ACHN (cell line): ENCODE results near the gene HIRA.

Experiments
- DNase-seq: peaks from one replicate; pipeline ENCODE4 v3.0.0-alpha.2; 2015
- in situ Hi-C: cut with HindIII; loops from 2 replicates; pipeline ENCODE4 v1.10.0; 2017; ENCODE audit warnings: low sequenced_read_pairs, low pct_ligation_motif_present, low pct_unique_long_range_greater_than_20kb

The HIRA gene

GRCh38 chr22:19419464-19420178, 11.9 kb downstream of the HIRA start:
- in situ Hi-C loops: no loop called here
- DNase-seq: no peak

GRCh38 chr22:19419086-19419463, 12.5 kb downstream of the HIRA start:
- in situ Hi-C loops: no loop called here
- no peak for DNase-seq

DNA sequence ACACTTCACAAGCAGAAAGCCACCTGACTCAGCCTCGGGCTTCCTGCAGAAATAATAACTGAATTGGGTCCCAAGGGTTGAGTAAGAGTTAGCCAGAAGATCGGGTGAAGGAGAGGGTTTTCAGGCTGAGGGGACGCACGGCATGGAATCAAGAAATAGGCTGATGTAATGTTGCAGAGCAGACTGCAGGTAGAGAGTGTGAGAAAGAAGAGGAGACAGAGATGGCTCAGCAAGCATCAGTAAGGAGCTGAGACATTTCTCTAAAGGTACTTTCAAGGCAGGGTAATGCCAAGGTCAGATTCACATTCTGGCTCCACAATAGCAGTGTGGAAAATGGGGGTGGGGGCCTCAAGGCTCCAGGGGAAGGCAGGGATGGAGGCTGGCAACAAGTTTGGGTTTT, 18.6 kb downstream of the HIRA start:
- in situ Hi-C loops: no loop called here

GRCh38 chr22:19412478-19412877, 19.1 kb downstream of the HIRA start:
- in situ Hi-C loops: no loop called here
- no peak for DNase-seq

More for the DNA sequence above, 18.6 kb downstream of the HIRA start:
- DNase-seq: no peak

DNA sequence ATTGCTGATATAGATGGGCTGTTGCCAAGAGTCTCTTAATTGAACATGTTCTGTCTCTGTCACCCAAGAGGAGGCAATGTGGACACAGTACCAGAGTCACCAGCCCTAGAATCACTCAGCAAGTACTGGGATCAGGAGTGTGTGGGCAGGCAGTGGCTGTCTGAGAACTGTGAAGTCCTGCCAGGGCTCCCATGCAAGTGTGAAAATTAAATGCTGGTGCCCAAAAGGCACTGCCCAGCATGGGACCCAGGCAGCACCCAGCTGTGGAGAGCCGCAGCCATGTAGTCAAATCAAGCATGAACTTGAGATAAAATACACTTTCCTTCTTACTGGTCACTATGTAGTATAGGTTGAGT, 19.9 kb downstream of the HIRA start:
- DNase-seq: no peak
- in situ Hi-C loops: no loop called here

- no peak for DNase-seq
- in situ Hi-C loops: no loop called here
These were observed 20.4 kb downstream of the HIRA start for GRCh38 chr22:19410941-19411689.

DNA sequence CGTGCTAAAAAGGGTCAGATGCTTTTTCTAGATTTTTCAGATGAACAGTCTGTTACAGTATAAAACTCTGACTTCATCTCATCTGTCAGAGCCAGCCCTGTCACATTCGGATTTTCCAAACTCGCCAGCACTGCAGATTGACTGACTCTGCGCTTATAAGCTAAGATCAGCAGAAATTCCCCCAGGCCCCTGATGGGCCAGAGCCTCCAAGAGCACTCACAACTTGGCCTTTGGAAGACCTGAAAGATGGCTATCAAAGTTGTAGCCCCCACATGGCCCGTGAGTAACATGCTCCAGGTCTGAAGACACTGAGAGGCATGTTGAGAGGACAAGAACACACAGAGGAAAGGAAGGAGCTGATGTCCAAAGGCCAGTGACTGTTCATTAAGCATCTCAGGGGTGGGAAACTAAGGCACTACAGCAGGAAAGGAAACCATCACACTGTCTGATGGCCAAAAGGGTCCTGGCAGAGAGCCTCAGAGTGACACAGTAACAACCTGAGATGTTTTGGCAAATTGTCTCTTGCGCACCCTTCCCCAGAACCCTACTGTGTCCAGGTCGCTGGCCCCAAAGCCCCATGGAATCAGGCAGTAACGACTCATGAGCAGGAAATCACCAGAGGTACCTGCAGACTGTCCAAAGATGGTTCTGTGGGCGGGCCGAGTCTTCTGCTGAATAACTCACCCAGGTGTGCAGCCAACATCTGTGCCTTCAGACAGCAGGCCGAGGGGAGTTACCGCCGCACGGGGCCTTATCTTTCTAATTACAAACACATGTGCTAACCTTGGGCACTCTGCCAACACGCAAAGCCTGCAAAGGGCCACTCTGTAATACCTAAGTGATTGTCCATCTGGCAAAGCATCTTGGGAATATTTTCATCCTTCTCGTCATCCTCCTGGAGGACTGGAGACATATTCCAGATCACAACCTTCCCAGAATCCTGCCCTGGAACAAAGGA, 23.6 kb downstream of the HIRA start:
- in situ Hi-C loops: no loop called here
- no peak for DNase-seq

GRCh38 chr22:19406846-19407245, 24.7 kb downstream of the HIRA start:
- no peak for DNase-seq
- in situ Hi-C loops: no loop called here

GRCh38 chr22:19406281-19406811, 25.2 kb downstream of the HIRA start:
- DNase-seq: no peak
- in situ Hi-C loops: no loop called here

DNA sequence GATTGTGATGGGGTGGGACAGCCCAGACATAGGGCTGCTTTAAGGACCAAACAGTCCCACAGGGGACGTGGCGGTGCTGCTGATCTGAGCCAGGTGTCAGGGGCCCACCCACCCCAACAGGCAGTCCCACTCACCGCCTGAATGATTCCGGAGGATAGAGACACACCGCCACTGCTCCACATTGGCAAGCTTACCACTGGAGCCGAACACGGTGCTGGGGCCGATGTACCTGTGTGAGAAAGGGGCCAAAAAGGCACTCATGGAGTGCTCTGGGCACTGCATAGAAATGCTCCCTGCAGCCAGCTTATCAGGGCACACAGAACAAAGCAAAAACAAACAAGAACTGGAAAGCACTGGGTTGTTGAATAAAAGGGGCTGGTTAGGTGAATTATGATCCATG, 25.9 kb downstream of the HIRA start:
- in situ Hi-C loops: no loop called here
- no peak for DNase-seq

- DNase-seq: no peak
- in situ Hi-C loops: no loop called here
These were observed 26.4 kb downstream of the HIRA start for GRCh38 chr22:19405133-19405532.

DNA sequence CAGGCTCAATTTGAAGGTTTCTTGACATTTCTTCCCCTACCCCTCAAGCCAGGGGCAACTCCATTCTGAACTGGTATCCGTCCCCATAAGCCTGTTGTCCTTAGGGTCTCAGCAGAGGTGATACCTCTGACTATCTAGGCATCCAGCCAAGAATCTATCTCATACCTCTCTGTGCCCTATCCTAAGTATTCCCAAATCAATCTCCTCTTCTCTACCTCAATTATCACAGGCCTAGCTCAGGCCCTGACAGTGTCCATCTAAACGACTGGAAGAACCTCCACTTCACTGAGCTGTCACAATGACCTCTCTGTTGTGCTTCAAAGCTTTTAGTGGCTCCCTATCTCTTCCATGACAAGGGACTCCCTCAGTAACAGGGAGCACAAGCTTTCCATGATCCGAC, 26.9 kb downstream of the HIRA start:
- in situ Hi-C loops: no loop called here
- DNase-seq: no peak

- no peak for DNase-seq
- in situ Hi-C loops: no loop called here
These were observed 28.8 kb downstream of the HIRA start for GRCh38 chr22:19402642-19403191.

DNA sequence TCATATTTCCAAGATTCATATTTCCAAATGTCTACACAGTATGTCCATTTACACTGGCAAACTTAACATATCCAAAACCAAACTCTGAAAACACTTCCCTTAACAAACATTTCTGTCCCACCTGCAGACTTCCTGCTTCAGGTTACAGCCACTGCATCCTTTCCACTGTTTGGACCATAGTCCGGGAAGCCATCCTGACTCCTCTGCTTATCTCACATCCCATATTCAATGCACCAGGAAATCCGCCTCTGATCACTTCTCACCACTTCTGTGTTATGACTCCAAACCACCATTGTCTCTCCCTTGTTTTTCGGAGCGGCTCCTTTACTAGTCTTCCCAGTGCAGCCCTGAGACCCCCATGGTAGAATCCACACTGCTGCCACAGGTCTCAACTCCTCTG, 30.1 kb downstream of the HIRA start:
- in situ Hi-C loops: no loop called here
- no peak for DNase-seq

DNA sequence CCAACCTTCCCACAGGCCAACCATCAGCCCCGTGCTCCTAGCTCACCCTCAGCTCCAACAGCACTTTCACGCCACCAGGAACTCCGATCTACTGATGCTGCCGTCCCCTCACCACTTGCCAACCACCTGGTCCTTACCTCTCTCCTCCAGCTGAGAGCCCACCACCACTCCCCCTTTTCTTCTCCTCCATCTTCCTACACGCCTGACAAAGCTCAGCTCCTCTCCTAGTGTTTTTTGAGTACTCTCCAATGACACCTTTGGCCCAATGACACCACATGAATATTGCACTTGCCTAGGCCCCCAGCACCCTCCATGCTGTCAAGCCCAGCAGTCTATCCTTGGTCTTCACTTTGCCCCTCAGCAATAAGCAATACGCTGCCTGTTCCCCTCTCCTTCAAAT, 30.7 kb downstream of the HIRA start:
- in situ Hi-C loops: no loop called here
- DNase-seq: no peak

- DNase-seq: no peak
- in situ Hi-C loops: no loop called here
These were observed 32.9 kb downstream of the HIRA start for GRCh38 chr22:19398652-19399051.

DNA sequence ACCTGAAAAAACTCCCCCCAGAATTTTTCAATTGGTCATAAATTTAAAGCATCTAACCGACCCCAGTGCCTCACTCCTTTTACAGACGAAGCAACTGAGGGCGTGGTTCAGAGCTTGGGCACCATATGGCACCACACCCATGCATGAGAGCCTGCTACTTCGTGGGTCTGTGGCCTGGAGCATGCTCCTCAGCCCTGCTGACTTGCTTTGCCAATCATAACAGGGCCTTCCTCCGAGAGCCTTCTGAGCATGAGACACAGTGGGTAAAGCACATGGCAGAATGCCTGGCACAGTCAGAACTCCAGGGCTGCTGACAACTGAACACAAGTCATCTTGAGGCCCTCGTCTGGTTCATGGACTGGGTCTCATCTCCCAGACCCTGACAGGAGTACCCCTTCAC, 33.3 kb downstream of the HIRA start:
- in situ Hi-C loops: no loop called here

DNA sequence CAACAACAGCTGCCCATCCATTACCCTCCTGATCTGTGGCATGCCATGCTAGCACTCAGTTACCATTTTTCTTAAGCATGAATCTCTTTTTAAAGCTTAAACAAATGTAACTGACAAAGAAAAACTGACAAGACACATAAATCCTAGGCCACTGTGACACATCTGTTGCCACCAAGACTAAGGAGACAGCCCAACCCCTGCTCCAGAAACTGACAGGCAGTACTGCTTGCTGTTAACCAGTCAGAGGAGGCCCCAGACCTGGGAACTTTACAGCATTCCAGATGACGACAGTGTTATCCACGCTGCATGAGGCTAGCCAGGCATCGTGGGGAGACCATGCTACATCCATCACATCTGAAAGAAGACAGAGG, 33.8 kb downstream of the HIRA start:
- in situ Hi-C loops: no loop called here
- DNase-seq: no peak

More for the DNA sequence above, 33.3 kb downstream of the HIRA start:
- no peak for DNase-seq
